Frontal cortex (tissue), 4 donors: ENCODE data around the gene DDX31. TPM values are rescaled to one million over a fixed set of nuclear protein-coding genes. Genes with fewer than 3 reads are reported as not detected.

Experiments used
- DNase-seq, 2 donors: peaks; one replicate each; pipeline ENCODE4 v3.0.0; 2012; ENCODE audit warnings: low spot score in 2 of 2
- FAIRE-seq: peaks from 2 replicates; lab custom pipeline; 2012; peaks lifted over from hg19 to GRCh38; lab: Jason Lieb, UNC
- total RNA-seq: library from RNA; depleted of rRNA; stranded (reverse); fragments of >200 nt; gene quantifications from one replicate; pipeline ENCODE4 v1.2.3, GENCODE V29; 2014
- donor health status: control.
- donor health status: control.
- donor health status: control.

The DDX31 gene
- total RNA-seq, 1 donor from 2014 or later = 7.3 TPM

DNA sequence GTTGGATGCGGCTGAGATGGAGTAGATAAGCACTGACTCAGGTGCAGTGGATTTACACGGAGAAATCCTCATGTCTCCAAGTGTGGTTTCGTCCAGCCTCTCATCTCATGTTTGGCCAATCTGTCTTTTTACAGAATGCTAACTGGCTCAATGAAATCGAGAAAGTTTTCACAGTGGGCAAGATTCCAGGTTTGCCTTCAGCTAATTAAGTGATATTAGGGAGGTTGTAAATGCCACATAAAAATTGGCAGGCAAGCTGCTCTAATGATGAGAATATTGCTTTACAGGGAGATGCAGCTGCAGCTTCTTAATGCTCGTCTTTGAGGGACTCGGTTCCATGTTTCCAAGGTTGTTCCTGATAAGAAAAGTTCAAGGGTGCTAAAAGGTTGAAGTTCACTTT, 63.7 kb downstream of the DDX31 start:
- DNase-seq = no peak
- FAIRE-seq = no peak

GRCh38 chr9:132605387-132605786, 64.4 kb downstream of the DDX31 start:
- DNase-seq (no peak), FAIRE-seq (no peak)

GRCh38 chr9:132602207-132602606, 67.6 kb downstream of the DDX31 start:
- FAIRE-seq = no peak
- DNase-seq = no peak

- FAIRE-seq = no peak
Observed at GRCh38 chr9:132600326-132600984, 69.3 kb downstream of the DDX31 start.

DNA sequence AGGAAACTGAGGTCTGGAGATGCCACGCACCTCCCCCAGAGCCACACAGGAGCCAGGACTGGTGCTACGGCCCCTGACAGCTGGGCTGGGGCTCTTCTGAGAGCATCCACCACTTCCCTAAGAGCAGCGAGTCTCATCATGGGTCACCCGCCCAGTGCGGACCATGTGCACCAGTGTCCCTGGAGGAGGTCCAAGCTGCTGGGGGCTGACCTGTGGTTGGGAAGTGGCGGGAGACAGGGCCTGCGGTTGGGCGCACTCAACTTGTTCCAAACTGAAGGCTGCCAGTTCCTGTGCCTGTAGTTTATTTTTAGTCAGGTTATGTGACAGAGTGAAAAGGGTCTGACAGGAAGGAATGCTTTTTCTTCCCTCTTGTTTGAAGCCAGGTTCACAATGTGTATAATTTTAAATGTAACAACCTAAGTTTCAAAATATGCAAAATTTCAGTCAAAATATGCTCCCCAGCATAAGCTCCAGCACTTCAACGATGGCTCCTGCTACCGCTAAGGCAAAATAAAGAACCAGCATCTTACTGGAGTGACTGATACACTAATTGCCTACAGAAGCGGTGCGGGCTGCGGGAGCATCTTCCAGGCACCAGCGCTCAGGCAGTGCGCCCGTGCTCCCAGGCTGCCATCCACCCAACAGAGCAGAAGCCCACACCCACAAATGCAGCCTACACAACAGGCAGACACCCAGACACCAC, 72.6 kb downstream of the DDX31 start:
- FAIRE-seq = no peak
- DNase-seq = no peak

More at GRCh38 chr9:132600326-132600984, 69.3 kb downstream of the DDX31 start:
- no peak for DNase-seq

- FAIRE-seq = no peak
- DNase-seq = no peak
Observed at GRCh38 chr9:132596200-132596599, 73.6 kb downstream of the DDX31 start.

- DNase-seq (no peak), FAIRE-seq (no peak)
Observed at GRCh38 chr9:132595319-132595718, 74.5 kb downstream of the DDX31 start.

DNA sequence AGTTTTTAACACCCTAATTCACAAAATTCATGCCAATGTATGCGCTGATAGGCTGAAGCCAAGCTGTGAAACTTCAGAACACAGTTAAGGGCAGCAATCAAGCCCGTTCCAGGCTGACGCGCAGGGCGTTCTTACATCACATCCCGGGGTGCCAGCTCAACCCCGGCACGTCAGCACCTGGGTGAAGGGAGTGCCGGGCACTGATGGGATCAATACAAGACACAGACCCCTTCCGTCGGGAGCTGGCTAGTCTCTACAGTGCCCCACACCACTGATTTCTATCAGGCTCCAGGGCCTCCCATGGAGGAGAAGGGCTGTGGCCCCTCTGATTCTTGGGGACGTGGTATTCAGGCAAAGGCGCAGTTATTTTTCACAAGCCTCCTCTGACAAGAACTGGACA, 75.4 kb downstream of the DDX31 start:
- FAIRE-seq (no peak), DNase-seq (no peak)

- no peak for DNase-seq
- FAIRE-seq = no peak
Observed at GRCh38 chr9:132592451-132592850, 77.3 kb downstream of the DDX31 start.

DNA sequence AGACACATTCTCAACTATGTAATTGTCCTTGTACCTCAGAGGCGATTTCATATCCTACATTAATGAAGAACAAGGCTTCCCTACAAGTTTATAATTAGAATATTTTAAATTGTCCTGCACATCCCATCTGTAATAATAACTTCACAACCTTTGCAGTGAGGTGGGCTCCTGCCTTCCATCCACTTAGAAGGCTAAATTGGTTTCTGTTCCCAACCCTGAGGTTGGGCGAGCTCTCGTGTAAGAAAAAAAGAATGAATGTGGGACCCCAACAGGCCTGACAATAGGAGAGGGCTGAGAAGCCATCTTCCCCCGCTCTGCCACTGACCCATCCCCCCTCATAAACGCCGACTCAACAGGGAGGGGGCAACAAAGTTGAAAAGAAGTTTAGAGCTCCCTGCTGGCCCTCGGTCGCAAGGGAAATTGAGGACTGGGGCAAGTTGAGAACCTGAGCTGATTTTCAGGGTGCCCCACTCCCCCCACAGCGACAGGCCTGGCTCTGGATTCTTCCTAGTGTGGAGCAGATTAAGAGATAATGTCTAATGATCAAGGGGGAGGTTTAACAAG, 78.0 kb downstream of the DDX31 start:
- FAIRE-seq (no peak), DNase-seq (no peak)

GRCh38 chr9:132591244-132591643, 78.5 kb downstream of the DDX31 start:
- DNase-seq (no peak), FAIRE-seq (no peak)

DNA sequence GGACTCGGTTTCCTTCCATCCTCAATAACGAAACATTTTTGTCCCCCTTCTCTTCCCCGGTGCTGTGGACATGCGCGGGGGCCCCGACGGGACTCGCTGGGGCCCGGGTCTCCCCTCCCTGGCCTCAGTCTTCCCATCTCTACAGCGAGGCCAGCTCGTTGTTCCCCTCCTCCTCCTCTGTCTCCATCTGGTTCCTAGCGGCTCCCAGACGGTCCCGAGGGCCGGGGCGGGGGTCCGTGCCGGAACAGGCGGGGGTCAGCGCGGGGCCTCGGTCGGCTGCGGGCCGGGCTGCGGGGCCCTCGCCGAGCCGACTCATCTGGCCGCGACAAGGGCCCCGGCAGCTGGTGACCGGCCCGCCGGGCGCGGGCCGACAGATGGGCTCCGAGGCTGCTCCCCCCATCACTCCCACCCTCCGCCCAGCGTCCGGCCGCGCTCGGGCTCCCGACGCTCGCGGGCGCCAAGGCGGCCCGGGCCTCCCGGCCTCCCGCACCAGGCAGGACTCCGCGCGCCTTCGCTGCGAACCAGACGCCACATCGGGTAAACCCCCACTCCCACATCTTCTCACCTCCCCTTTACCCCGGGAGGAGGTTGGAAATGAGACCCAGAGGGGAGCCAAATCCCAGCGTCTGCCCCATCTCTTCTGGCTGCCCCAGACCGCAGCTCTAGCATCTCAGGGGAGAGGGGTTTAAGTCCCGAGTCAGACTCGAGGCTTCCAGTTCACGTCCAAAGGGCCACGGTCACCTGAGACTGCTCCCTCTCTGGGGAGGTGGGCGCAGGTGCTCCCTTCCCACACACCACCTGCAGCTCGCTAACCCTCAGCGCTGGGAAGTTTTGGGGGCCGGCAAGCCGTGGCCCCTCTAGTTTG, 79.2 kb downstream of the DDX31 start:
- FAIRE-seq = no peak
- DNase-seq = no peak

DNA sequence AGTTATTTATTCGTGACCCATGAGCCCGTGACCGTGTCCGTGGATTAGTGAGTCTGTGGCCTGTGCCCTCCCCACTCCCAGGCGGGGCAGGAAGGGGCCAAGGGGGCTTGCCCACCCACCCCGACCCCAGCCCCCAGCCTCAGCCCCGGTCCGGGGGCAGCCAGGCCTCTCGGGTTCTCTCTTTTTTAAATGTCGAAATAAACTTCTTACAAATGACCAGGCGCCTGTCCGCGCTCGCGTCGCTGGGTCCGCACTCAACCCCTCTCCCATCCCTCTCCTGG, 79.8 kb downstream of the DDX31 start:
- FAIRE-seq = no peak

DNA sequence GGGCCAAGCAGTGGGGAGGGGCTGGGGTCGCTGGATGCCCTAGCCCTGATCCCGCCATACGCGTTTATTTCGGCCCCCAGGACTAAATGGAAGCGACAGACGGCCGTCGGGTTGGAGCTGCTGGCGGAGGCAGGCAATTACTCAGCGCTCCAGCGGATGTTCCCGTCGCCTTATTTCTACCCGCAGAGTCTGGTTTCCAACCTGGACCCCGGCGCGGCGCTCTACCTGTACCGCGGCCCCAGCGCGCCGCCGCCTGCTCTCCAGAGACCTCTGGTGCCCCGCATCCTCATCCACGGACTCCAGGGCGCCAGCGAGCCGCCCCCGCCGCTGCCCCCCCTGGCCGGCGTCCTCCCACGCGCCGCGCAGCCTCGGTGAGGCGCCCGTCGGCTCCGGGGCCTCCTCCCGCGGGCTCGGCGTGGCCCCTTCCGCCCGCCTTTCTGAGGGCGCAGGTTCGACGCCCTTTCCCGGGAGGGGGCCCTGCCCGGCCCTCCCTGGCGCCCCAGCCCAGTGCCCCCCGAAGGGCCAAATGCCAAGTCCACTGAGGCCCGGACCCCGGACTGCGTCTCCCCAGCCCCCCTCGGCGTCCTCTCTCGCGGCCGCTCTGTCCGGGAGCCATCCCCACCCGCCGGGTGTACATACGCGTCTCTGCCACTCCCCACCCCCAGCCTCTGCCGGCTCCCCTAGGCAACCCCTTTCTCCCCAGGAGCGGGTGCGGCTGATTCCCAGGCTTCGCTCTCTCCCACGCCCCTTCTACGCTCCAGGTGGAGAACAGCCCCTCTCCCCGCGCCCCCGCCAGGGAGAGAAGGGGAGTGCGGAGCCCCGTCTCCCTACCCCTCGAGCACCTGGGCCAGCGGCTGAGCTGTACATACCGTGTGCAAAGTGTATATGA, 80.4 kb downstream of the DDX31 start:
- no peak for DNase-seq
- FAIRE-seq = no peak

More for the DNA sequence above, 79.8 kb downstream of the DDX31 start:
- no peak for DNase-seq

GRCh38 chr9:132588501-132589147, 81.2 kb downstream of the DDX31 start:
- DNase-seq (no peak), FAIRE-seq (no peak)

DNA sequence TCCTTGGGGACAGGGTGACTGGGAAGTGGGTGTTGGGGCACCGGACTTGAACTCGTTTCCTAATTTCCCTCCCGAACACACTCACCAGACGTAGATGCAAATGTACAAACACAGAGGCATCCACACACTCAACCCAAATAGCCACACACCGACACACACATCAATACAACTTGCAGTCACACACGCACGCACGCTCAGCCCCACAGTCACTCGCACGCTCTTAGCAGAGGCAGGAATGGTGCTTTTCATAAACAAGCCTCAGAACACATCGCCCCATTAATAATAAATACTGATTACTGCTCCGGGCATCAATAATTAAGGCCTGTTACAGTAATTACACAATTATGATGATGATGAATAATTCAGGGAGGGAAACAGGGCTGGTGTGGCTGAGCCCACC, 81.7 kb downstream of the DDX31 start:
- FAIRE-seq = no peak
- no peak for DNase-seq

DNA sequence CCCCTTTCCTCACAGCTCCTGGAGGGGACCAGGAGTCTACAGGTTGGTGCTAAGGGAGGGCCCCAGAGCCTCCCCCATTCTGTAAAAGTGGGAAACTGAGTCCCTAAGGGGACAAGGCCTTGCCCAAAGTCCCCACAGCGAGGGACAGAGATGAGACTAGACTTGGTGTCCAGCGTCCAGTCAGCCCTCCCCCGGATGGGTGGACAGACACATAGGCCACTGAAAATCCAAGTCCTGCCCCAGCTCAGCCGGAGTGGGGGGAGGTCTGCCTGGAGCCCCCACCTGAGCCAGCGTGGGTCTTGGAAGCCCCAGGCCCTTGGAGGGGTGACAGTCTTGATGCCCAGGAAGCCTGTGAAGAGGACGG, 82.2 kb downstream of the DDX31 start:
- FAIRE-seq (no peak), DNase-seq (no peak)

DNA sequence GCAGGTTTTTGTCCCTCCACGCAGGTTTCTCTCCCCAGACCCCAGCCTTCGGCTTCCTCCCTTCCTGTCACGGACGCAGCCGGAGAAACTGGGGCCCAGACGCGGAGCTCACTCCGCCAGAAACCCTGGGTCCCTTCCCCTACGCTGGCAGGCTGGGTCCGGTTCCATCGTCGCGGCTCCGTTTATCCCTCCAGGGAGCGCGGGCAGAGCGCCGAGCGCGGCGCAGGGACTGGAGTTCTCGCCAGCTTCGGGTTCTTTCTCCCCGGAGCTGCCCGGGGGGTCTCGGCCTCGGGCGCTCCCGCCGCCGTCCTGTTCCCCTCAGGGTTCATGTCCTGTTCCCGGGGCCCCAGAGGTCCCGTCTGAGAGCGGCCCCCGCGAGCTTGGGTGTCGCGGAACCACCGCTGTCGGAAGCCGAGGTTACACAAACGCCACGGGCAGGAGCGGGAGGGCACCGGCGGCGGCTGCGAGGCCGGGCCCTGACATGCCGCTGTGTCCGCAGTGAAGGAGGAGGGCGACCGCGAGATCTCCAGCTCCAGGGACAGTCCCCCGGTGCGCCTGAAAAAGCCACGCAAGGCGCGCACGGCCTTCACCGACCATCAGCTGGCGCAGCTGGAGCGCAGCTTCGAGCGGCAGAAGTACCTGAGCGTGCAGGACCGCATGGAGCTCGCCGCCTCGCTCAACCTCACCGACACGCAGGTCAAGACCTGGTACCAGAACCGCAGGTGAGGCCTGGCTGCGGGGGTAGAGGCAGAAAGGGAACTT, 82.8 kb downstream of the DDX31 start:
- DNase-seq (no peak), FAIRE-seq (no peak)
